Glutamatergic neuron (in vitro differentiated cells): ENCODE data around the gene PLA2G4B. TPM values are rescaled to one million over a fixed set of nuclear protein-coding genes. Genes with fewer than 3 reads are reported as not detected.

Source experiments
- DNase-seq: peaks from one replicate; pipeline ENCODE4 v3.0.0; 2022
- H3K27ac Mint-ChIP-seq: one replicate; pipeline ENCODE4 v1.8.0; 2020; ENCODE audit warnings: mild to moderate bottlenecking, mixed read lengths, inconsistent platforms; ENCODE audit not compliant: unreplicated experiment
- H3K27me3 Mint-ChIP-seq: one replicate; pipeline ENCODE4 v1.8.0; 2020; ENCODE audit warnings: mild to moderate bottlenecking, moderate library complexity, mixed read lengths, inconsistent platforms; ENCODE audit not compliant: unreplicated experiment
- H3K36me3 Mint-ChIP-seq: one replicate; pipeline ENCODE4 v1.8.0; 2020; ENCODE audit warnings: mild to moderate bottlenecking, mixed read lengths, inconsistent platforms; ENCODE audit not compliant: unreplicated experiment
- H3K4me1 Mint-ChIP-seq: one replicate; pipeline ENCODE4 v1.8.0; 2020; ENCODE audit warnings: mild to moderate bottlenecking, low read depth, mixed read lengths, inconsistent platforms; ENCODE audit not compliant: unreplicated experiment
- H3K4me3 Mint-ChIP-seq: one replicate; pipeline ENCODE4 v1.8.0; 2020; ENCODE audit warnings: mild to moderate bottlenecking, mixed read lengths, inconsistent platforms; ENCODE audit not compliant: unreplicated experiment
- H3K9me3 Mint-ChIP-seq: one replicate; pipeline ENCODE4 v1.8.0; 2020; ENCODE audit warnings: mild to moderate bottlenecking, moderate library complexity, mixed read lengths, inconsistent platforms; ENCODE audit not compliant: unreplicated experiment
- CTCF ChIP-seq: fragments of 200-600 bp; sonication (generic); IDR thresholded peaks from one replicate; pipeline ENCODE4 v1.5.0; 2021; ENCODE audit not compliant: partially characterized antibody, unreplicated experiment
- total RNA-seq: library from RNA; stranded (reverse); fragmentation: NEBNext Ultra II Directional; extraction: Animal tissue kit (Norgen Biotek cat#: 25700); gene quantifications from one replicate; pipeline ENCODE4 v1.2.1, GENCODE V29; 2021; ENCODE audit not compliant: unreplicated experiment

PLA2G4B gene
- total RNA-seq, 1 donor from 2014 or later: 17.9 TPM

- Mint-ChIP-seq H3K4me1 (no peaks in the 10 kb centered on the region), H3K9me3 (peaks cover 4% of the 10 kb centered on the region), H3K36me3 (peaks cover 6% of the 10 kb centered on the region), H3K4me3 (no peak overlapping the region), H3K27me3 (peaks cover 5% of the 10 kb centered on the region), H3K27ac (no peak overlapping the region)
- no peak for DNase-seq
- no peak for TF ChIP-seq CTCF
Observed at GRCh38 chr15:41886741-41887140, 48.1 kb downstream of the PLA2G4B start.

GRCh38 chr15:41887161-41887560, 48.5 kb downstream of the PLA2G4B start:
- no peak for DNase-seq
- Mint-ChIP-seq H3K27me3 (peaks cover 5% of the 10 kb centered on the region), H3K27ac (no peak overlapping the region), H3K9me3 (peaks cover 4% of the 10 kb centered on the region), H3K4me3 (no peak overlapping the region), H3K36me3 (peaks cover 6% of the 10 kb centered on the region), H3K4me1 (no peaks in the 10 kb centered on the region)
- TF ChIP-seq CTCF: no peak

- DNase-seq: no peak
- Mint-ChIP-seq H3K9me3 (peaks cover 2% of the 10 kb centered on the region), H3K27me3 (peaks cover 5% of the 10 kb centered on the region), H3K36me3 (peaks cover 6% of the 10 kb centered on the region), H3K27ac (no peak overlapping the region), H3K4me1 (no peaks in the 10 kb centered on the region), H3K4me3 (no peak overlapping the region)
- no peak for TF ChIP-seq CTCF
Observed at GRCh38 chr15:41887893-41888292, 49.2 kb downstream of the PLA2G4B start.

GRCh38 chr15:41888662-41889253, 50.1 kb downstream of the PLA2G4B start:
- Mint-ChIP-seq H3K4me3 (no peak overlapping the region), H3K36me3 (peaks cover 6% of the 10 kb centered on the region), H3K4me1 (no peaks in the 10 kb centered on the region), H3K27ac (no peak overlapping the region), H3K27me3 (peaks cover 5% of the 10 kb centered on the region), H3K9me3 (peaks cover 2% of the 10 kb centered on the region)
- TF ChIP-seq CTCF: no peak
- no peak for DNase-seq

GRCh38 chr15:41890050-41890690, 51.5 kb downstream of the PLA2G4B start:
- H3K27ac Mint-ChIP-seq: no peak overlapping the region
- no peaks in the 10 kb centered on the region for H3K9me3 Mint-ChIP-seq
- no peak for DNase-seq
- H3K36me3 Mint-ChIP-seq: no peaks in the 10 kb centered on the region
- peaks cover under 1% of the 10 kb centered on the region for H3K4me1 Mint-ChIP-seq
- no peak for TF ChIP-seq CTCF
- peaks cover 4% of the 10 kb centered on the region for H3K27me3 Mint-ChIP-seq
- no peak overlapping the region for H3K4me3 Mint-ChIP-seq
